Measurements from ENCODE around the gene DRICH1.

GRCh38 chr22:23657727-23658126, 25.6 kb upstream of the DRICH1 start:
- no peak for TF ChIP-seq CTCF (IDR thresholded peaks at IDR 0.05; ENCODE audit: insufficient read depth, low read length, poor library complexity, severe bottlenecking)
- TF ChIP-seq EZH2phosphoT487 (conservative IDR thresholded peaks at IDR 0.05; ENCODE audit: low read length), result no peak
